Neuron (in vitro differentiated cells): ENCODE results near the gene RALGPS1.

Source experiments
- H2AFZ ChIP-seq: one replicate; pipeline ENCODE4 v1.6.1; 2013; ENCODE audit warnings: low read depth, mild to moderate bottlenecking, inconsistent platforms, low read length, moderate library complexity
- H3K27me3 ChIP-seq: one replicate; pipeline ENCODE4 v1.6.1; 2013; ENCODE audit warnings: low read length; ENCODE audit not compliant: insufficient read depth
- H3K36me3 ChIP-seq: one replicate; pipeline ENCODE4 v1.6.1; 2013; ENCODE audit warnings: low read length; ENCODE audit not compliant: insufficient read depth
- H3K4me1 ChIP-seq: one replicate; pipeline ENCODE4 v1.6.1; 2013; ENCODE audit warnings: low read length; ENCODE audit not compliant: insufficient read depth
- H3K4me3 ChIP-seq: 2 replicates; pipeline ENCODE4 v1.5.1; 2013; ENCODE audit warnings: mild to moderate bottlenecking, low read length, moderate library complexity
- H3K9me3 ChIP-seq: one replicate; pipeline ENCODE4 v1.6.1; 2013; ENCODE audit warnings: low read length

RALGPS1 gene

GRCh38 chr9:127107929-127108876 lies 193.6 kb downstream of the RALGPS1 start:
- no peak overlapping the region for H3K4me3 ChIP-seq
- peaks cover 11% of the 10 kb centered on the region for H3K36me3 ChIP-seq
- no peak overlapping the region for H2AFZ ChIP-seq
- no peaks in the 10 kb centered on the region for H3K27me3 ChIP-seq
- H3K9me3 ChIP-seq = no peaks in the 10 kb centered on the region
- no peaks in the 10 kb centered on the region for H3K4me1 ChIP-seq

DNA sequence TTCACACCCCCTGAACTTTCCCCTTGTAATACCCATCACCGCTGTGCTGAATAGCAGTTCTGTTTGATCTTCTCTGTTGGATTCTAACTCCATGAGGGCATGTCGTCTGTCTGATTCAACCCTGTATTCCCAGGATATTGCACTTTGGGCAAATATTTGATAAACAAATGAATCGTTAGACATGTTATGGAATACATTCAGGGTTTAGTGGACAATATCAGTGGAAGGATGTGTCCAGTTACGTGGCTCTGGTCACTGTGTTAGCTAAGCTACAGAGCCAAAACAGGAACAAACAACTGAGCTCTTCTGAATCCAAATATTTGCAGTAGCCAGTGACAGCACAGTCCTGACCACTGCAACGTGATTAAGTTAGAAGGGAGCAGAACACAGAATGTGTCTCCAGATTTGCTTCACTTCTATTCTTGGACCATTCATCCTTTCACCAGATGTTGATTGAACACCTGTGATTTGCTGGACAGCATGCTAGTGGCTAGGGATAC lies 194.7 kb downstream of the RALGPS1 start:
- no peaks in the 10 kb centered on the region for H3K27me3 ChIP-seq
- no peaks in the 10 kb centered on the region for H3K9me3 ChIP-seq
- no peaks in the 10 kb centered on the region for H3K4me1 ChIP-seq
- no peak overlapping the region for H3K4me3 ChIP-seq
- H2AFZ ChIP-seq = no peak overlapping the region
- H3K36me3 ChIP-seq = peaks cover 11% of the 10 kb centered on the region

GRCh38 chr9:127112056-127112455 lies 197.5 kb downstream of the RALGPS1 start:
- Histone ChIP-seq H3K9me3 (no peaks in the 10 kb centered on the region), H3K27me3 (no peaks in the 10 kb centered on the region), H3K4me1 (peaks cover 3% of the 10 kb centered on the region), H3K4me3 (no peak overlapping the region), H3K36me3 (peaks cover 7% of the 10 kb centered on the region), H2AFZ (no peak overlapping the region)

GRCh38 chr9:127112735-127113161 lies 198.2 kb downstream of the RALGPS1 start:
- Histone ChIP-seq H3K9me3 (no peaks in the 10 kb centered on the region), H3K36me3 (peaks cover under 1% of the 10 kb centered on the region), H3K27me3 (no peaks in the 10 kb centered on the region), H3K4me3 (no peak overlapping the region), H2AFZ (no peak overlapping the region), H3K4me1 (peaks cover 8% of the 10 kb centered on the region)

GRCh38 chr9:127113191-127113972 lies 198.8 kb downstream of the RALGPS1 start:
- H3K4me1 ChIP-seq = peaks cover 12% of the 10 kb centered on the region
- no peaks in the 10 kb centered on the region for H3K36me3 ChIP-seq
- no peak overlapping the region for H2AFZ ChIP-seq
- H3K27me3 ChIP-seq = no peaks in the 10 kb centered on the region
- H3K9me3 ChIP-seq = no peaks in the 10 kb centered on the region
- no peak overlapping the region for H3K4me3 ChIP-seq

GRCh38 chr9:127114606-127115005 lies 200.0 kb downstream of the RALGPS1 start:
- peaks cover 16% of the 10 kb centered on the region for H3K4me1 ChIP-seq
- no peaks in the 10 kb centered on the region for H3K9me3 ChIP-seq
- no peaks in the 10 kb centered on the region for H3K36me3 ChIP-seq
- H3K4me3 ChIP-seq = no peak overlapping the region
- H2AFZ ChIP-seq = no peak overlapping the region
- no peaks in the 10 kb centered on the region for H3K27me3 ChIP-seq

DNA sequence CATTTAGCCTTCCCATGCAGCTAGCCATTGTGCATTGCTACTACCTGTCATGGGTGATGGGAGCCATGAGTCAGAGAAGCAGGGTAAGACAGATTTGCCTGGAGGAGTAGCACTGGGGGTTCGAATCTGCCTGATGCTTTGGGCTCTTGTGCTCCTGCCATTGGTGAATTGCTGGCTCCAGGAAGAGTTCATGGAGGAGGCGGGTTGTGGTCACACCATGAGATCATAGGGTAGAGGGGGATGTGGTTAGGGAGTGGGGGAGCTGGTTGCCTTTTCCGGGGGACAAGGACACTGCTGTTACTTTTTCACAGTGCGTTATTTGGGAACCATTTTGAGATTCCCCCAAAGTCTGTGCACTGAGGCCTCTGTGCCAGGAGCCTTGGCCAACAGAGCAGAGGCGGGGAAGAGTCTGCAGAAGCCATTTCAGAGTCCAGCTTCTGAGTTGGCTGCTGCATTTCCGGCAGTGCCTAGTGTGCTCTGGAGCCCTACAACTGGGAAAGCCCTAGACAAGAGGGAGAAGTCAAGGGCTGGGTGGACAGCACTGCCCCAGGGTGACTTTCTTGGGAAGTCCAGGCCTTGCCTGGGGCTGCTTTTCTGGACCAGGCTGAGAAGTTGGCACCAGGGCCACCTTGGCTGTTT lies 201.6 kb downstream of the RALGPS1 start:
- H2AFZ ChIP-seq = no peak overlapping the region
- no peaks in the 10 kb centered on the region for H3K36me3 ChIP-seq
- H3K9me3 ChIP-seq = no peaks in the 10 kb centered on the region
- H3K4me3 ChIP-seq = no peak overlapping the region
- peaks cover 19% of the 10 kb centered on the region for H3K4me1 ChIP-seq
- no peaks in the 10 kb centered on the region for H3K27me3 ChIP-seq

DNA sequence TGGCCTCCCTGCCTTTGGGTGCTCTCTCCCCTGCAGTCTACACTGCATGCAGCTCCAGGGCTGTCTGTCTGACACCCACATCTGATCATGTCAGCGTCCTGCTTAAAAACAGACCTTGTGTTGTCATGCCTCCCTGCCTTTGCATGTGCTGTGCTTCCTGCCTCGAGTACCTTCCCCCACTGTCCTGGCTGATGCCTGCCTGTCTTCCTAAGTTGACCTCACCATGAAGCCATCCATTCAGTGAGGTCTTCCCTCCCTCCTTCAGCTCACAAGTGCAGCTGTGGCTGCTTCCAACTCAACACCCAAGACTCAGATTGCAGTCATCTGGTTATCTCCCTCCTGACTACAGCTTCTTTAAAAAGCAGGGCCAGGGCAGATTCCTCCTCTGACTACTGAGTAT lies 202.4 kb downstream of the RALGPS1 start:
- Histone ChIP-seq H3K4me3 (no peak overlapping the region), H3K27me3 (no peaks in the 10 kb centered on the region), H3K4me1 (peaks cover 25% of the 10 kb centered on the region), H3K9me3 (no peaks in the 10 kb centered on the region), H2AFZ (no peak overlapping the region), H3K36me3 (no peaks in the 10 kb centered on the region)

DNA sequence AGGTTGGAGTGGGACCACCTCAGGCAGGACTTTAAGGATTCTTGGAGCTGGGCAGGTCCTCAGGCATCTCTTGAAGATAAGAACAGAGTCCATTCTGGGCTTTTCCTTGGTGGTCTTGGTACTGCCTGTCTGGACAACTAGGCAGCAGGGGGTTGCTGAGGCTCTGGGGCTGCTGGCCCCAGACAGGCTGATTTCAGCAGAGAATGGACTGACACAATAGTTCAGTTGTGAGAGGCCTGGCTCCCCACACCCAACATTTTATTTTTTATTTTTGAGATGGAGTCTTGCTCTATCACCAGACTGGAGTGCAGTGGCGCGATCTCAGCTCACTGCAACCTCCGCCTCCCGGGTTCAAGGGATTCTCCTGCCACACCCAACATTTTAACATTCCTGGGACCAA lies 203.2 kb downstream of the RALGPS1 start:
- no peaks in the 10 kb centered on the region for H3K9me3 ChIP-seq
- H3K4me1 ChIP-seq = peaks cover 26% of the 10 kb centered on the region
- H2AFZ ChIP-seq = no peak overlapping the region
- H3K4me3 ChIP-seq = no peak overlapping the region
- H3K27me3 ChIP-seq = no peaks in the 10 kb centered on the region
- H3K36me3 ChIP-seq = no peaks in the 10 kb centered on the region

- H3K36me3 ChIP-seq = no peaks in the 10 kb centered on the region
- no peak overlapping the region for H2AFZ ChIP-seq
- no peak overlapping the region for H3K4me3 ChIP-seq
- H3K9me3 ChIP-seq = no peaks in the 10 kb centered on the region
- peaks cover 32% of the 10 kb centered on the region for H3K4me1 ChIP-seq
- no peaks in the 10 kb centered on the region for H3K27me3 ChIP-seq
These were observed 204.2 kb downstream of the RALGPS1 start for GRCh38 chr9:127118597-127119319.

DNA sequence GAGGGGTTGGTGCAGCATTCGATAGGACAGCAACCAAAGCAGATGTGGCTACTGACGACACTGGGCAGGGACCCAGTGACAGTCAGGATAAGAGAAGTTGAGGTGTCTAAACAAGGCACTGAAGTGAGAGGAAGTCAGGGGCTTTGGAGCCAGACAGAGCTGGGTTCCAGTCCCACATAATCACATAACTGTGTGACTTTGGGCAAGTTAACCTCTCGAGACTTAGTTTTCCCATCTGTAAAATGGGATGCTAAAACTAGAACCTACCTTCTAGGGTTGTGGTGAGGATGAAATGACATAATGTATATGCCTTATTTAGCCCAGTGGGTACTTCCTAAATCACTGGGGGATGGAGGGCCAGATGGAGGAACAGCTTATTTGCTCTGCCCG lies 204.7 kb downstream of the RALGPS1 start:
- no peaks in the 10 kb centered on the region for H3K9me3 ChIP-seq
- peaks cover 32% of the 10 kb centered on the region for H3K4me1 ChIP-seq
- H3K27me3 ChIP-seq = no peaks in the 10 kb centered on the region
- H3K4me3 ChIP-seq = no peak overlapping the region
- no peak overlapping the region for H2AFZ ChIP-seq
- no peaks in the 10 kb centered on the region for H3K36me3 ChIP-seq

DNA sequence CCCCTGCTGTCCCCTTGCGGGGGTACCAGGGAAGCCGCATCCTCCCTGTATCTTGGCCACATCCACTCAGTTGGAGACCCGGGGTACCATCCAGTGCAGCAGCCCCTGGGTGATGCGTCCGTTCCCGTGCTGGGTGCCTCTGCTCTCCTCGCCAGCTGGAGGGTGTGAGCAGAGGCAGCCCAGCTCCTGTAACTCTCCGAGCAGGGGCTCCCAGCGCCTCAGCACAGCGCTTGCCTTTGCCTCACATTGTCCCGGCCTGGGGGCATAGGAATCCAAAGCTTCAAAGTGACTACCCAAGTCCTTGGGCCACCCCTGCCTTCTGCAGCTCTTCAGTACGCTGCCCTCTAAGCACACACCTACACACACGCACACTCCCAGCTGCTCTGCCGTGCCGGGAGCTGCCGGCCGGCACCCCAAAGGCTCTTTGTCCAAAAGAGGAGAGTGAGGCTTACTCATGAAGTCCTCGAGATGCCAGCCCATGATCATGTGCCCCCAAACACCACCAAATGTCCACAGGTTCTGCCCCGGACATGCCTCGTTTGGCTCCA lies 207.1 kb downstream of the RALGPS1 start:
- H3K36me3 ChIP-seq = no peaks in the 10 kb centered on the region
- H3K4me1 ChIP-seq = peaks cover 32% of the 10 kb centered on the region
- peak overlapping the region; percentile 43 for H2AFZ ChIP-seq
- H3K9me3 ChIP-seq = no peaks in the 10 kb centered on the region
- no peaks in the 10 kb centered on the region for H3K27me3 ChIP-seq
- peak overlapping the region; percentile 65 for H3K4me3 ChIP-seq
